A549 (cell line): Measurements from ENCODE around the gene DDX27. TPM values are rescaled to one million over a fixed set of nuclear protein-coding genes. Genes with fewer than 3 reads are reported as not detected.

ENCODE experiments used
- ATAC-seq, 2 experiments: fragments of 200-7000 bp in 1 of 2; fragments of >200 bp in 1 of 2; cut with Nextera tagmentation in 1 of 2; cut with Tn5 transposase in 1 of 2; 3 replicates each; pipeline versions ENCODE4 v1.8.0 to v1.9.1; 2018 to 2020; ENCODE audit warnings: mild to moderate bottlenecking in 1 of 2, moderate library complexity in 1 of 2
- CTCF ChIA-PET: fragments of 300-600 bp; sonication (Branson Sonifier 250); formaldehyde crosslinking; extraction: SDS; loops from one replicate; lab custom pipeline; 2021; ENCODE audit warnings: antibody characterized with exemption, inconsistent platforms; lab: Yijun Ruan, JAX
- POLR2A ChIA-PET: fragments of 350-600 bp; formaldehyde crosslinking; extraction: SDS; loops from one replicate; lab custom pipeline; 2021; ENCODE audit warnings: antibody characterized with exemption, inconsistent platforms; lab: Yijun Ruan, JAX
- DNase-seq, 2 experiments: peaks; one replicate each; pipeline versions ENCODE4 v3.0.0 to v3.0.0-alpha.2; 2011 to 2016; ENCODE audit warnings: low read depth in 1 of 2, low spot score in 1 of 2
- FAIRE-seq: peaks from 2 replicates; lab custom pipeline; 2011; peaks lifted over from hg19 to GRCh38; lab: Jason Lieb, UNC
- H3K27ac ChIP-seq, 2 experiments: fragments of >200 bp; sonication (Bioruptor Twin); formaldehyde crosslinking; 3 replicates each; pipeline ENCODE4 v1.5.1; 2016 to 2017
- H3K4me1 ChIP-seq: fragments of >200 bp; sonication (Bioruptor Twin); formaldehyde crosslinking; 3 replicates; pipeline ENCODE4 v1.6.1; 2016
- H3K4me2 ChIP-seq: fragments of >200 bp; sonication (Bioruptor Twin); formaldehyde crosslinking; 3 replicates; pipeline ENCODE4 v1.6.1; 2016
- H3K4me3 ChIP-seq: fragments of >200 bp; sonication (Bioruptor Twin); formaldehyde crosslinking; 3 replicates; pipeline ENCODE4 v1.5.1; 2016
- H3K9me3 ChIP-seq: fragments of >200 bp; sonication (Bioruptor Twin); formaldehyde crosslinking; 3 replicates; pipeline ENCODE4 v1.6.1; 2016
- BHLHE40 ChIP-seq: IDR thresholded peaks from 2 replicates; pipeline ENCODE4 v1.6.1; 2012; ENCODE audit warnings: low read depth, low read length, inconsistent platforms
- CBX2 ChIP-seq: fragments of 200-600 bp; sonication (generic); IDR thresholded peaks from 2 replicates; pipeline ENCODE4 v1.6.1; 2016; ENCODE audit warnings: low read depth, mild to moderate bottlenecking, borderline replicate concordance
- CBX8 ChIP-seq: fragments of 200-600 bp; sonication (generic); IDR thresholded peaks from 2 replicates; pipeline ENCODE4 v1.6.1; 2016
- CEBPB ChIP-seq, 2 experiments: fragments of >200 bp in 1 of 2; sonication (Bioruptor Twin) in 1 of 2; formaldehyde crosslinking in 1 of 2; IDR thresholded peaks; 2 replicates each; pipeline ENCODE4 v1.6.1; 2012 to 2016
- CHD2 ChIP-seq: fragments of 150-350 bp; IDR thresholded peaks from 2 replicates; pipeline ENCODE4 v1.6.1; 2014; ENCODE audit warnings: low read length; ENCODE audit not compliant: partially characterized antibody
- CHD4 ChIP-seq: fragments of 200-600 bp; sonication (generic); IDR thresholded peaks from 2 replicates; pipeline ENCODE4 v1.6.1; 2016; ENCODE audit warnings: antibody characterized with exemption, mild to moderate bottlenecking, borderline replicate concordance
- ESRRA ChIP-seq: fragments of 150-350 bp; IDR thresholded peaks from 2 replicates; pipeline ENCODE4 v1.6.1; 2014; ENCODE audit warnings: mild to moderate bottlenecking, low read length, borderline replicate concordance
- HDAC2 ChIP-seq: fragments of 200-600 bp; sonication (generic); IDR thresholded peaks from 2 replicates; pipeline ENCODE4 v1.6.1; 2016
- HEYL ChIP-seq: fragments of 250-450 bp; sonication (Bioruptor Pico); IDR thresholded peaks from 2 replicates; pipeline ENCODE4 v1.8.0; 2021; ENCODE audit warnings: mild to moderate bottlenecking, moderate library complexity
- HOXB13 ChIP-seq: fragments of 250-450 bp; sonication (Bioruptor Pico); IDR thresholded peaks from 2 replicates; pipeline ENCODE4 v1.5.0; 2020; ENCODE audit warnings: low read depth, mild to moderate bottlenecking, moderate library complexity
- KDM1A ChIP-seq: fragments of 200-600 bp; sonication (generic); IDR thresholded peaks from 2 replicates; pipeline ENCODE4 v1.6.1; 2016; ENCODE audit warnings: low read depth, mild to moderate bottlenecking
- KDM5A ChIP-seq: fragments of 200-600 bp; sonication (generic); IDR thresholded peaks from 2 replicates; pipeline ENCODE4 v1.6.1; 2016; ENCODE audit warnings: antibody characterized with exemption, mild to moderate bottlenecking
- MAFK ChIP-seq: fragments of 450-650 bp; IDR thresholded peaks from 2 replicates; pipeline ENCODE4 v1.6.1; 2014; ENCODE audit not compliant: partially characterized antibody
- MYC ChIP-seq: IDR thresholded peaks from 2 replicates; pipeline ENCODE4 v1.6.1; 2012; ENCODE audit warnings: mild to moderate bottlenecking, inconsistent platforms, low read length, improper control_type of control experiment, borderline replicate concordance
- NFE2L2 ChIP-seq: fragments of 150-350 bp; conservative IDR thresholded peaks from 2 replicates; pipeline ENCODE4 v1.6.1; 2014; ENCODE audit warnings: low read length
- NR3C1 ChIP-seq: fragments of >200 bp; sonication (Bioruptor Twin); formaldehyde crosslinking; IDR thresholded peaks from 3 replicates; pipeline ENCODE4 v1.6.1; 2017
- PHF8 ChIP-seq: fragments of 200-600 bp; sonication (generic); IDR thresholded peaks from 2 replicates; pipeline ENCODE4 v1.6.1; 2016; ENCODE audit warnings: low read depth, mild to moderate bottlenecking, antibody characterized with exemption, moderate library complexity, borderline replicate concordance
- POLR2A ChIP-seq: IDR thresholded peaks from 2 replicates; pipeline ENCODE4 v1.6.1; 2012; ENCODE audit warnings: mild to moderate bottlenecking, low read length
- POLR2AphosphoS2 ChIP-seq: conservative IDR thresholded peaks from 2 replicates; pipeline ENCODE4 v1.6.1; 2012; ENCODE audit warnings: low read length, improper control_type of control experiment, inconsistent platforms
- RAD21 ChIP-seq, 2 experiments: fragments of >200 bp in 1 of 2; sonication (Bioruptor Twin) in 1 of 2; formaldehyde crosslinking in 1 of 2; IDR thresholded peaks in 1 of 2; conservative IDR thresholded peaks in 1 of 2; 2 replicates in 1 of 2; 3 replicates in 1 of 2; pipeline ENCODE4 v1.6.1; 2012 to 2018; ENCODE audit warnings: inconsistent platforms in 1 of 2
- RARB ChIP-seq: fragments of 250-450 bp; sonication (Bioruptor Pico); IDR thresholded peaks from 2 replicates; pipeline ENCODE4 v1.8.0; 2021; ENCODE audit warnings: mild to moderate bottlenecking, moderate library complexity
- RCOR1 ChIP-seq: fragments of 150-350 bp; IDR thresholded peaks from 2 replicates; pipeline ENCODE4 v1.6.1; 2014; ENCODE audit warnings: antibody characterized with exemption, low read length, low read depth
- SMC3 ChIP-seq: fragments of >200 bp; sonication (Bioruptor Twin); formaldehyde crosslinking; IDR thresholded peaks from 3 replicates; pipeline ENCODE4 v1.6.1; 2018; ENCODE audit warnings: inconsistent platforms
- SREBF2 ChIP-seq: fragments of 450-650 bp; IDR thresholded peaks from 2 replicates; pipeline ENCODE4 v1.6.1; 2014; ENCODE audit warnings: mild to moderate bottlenecking, moderate library complexity
- TFCP2L1 ChIP-seq: fragments of 250-450 bp; sonication (Bioruptor Pico); IDR thresholded peaks from 2 replicates; pipeline ENCODE4 v1.5.0; 2021; ENCODE audit warnings: mild to moderate bottlenecking
- ZFP36 ChIP-seq: fragments of 450-650 bp; IDR thresholded peaks from 2 replicates; pipeline ENCODE4 v1.6.1; 2014; ENCODE audit warnings: borderline replicate concordance; ENCODE audit not compliant: partially characterized antibody
- ZNF302 ChIP-seq: fragments of 250-450 bp; sonication (Bioruptor Pico); IDR thresholded peaks from 2 replicates; pipeline ENCODE4 v1.9.0; 2021; ENCODE audit warnings: inconsistent platforms, mild to moderate bottlenecking, moderate library complexity
- ZSCAN20 ChIP-seq: fragments of 250-450 bp; sonication (Bioruptor Pico); IDR thresholded peaks from 2 replicates; pipeline ENCODE4 v1.8.0; 2022; ENCODE audit warnings: mild to moderate bottlenecking, moderate library complexity
- WGBS: methylation state at CpG from one replicate; pipeline ENCODE4 v1.1.6; 2017; ENCODE audit errors: missing lambda C conversion rate; 5-methylcytosine and 5-hydroxymethylcytosine counted together
- polyA plus RNA-seq, 4 experiments: library from polyadenylated mRNA; depleted of rRNA in 3 of 4; stranded (reverse); fragments of >200 nt; fragmentation: RNase III in 1 of 4; extraction: RNeasy Plus Mini Kit Qiagen cat#74134 plus additional on column Dnase treatment in 1 of 4; gene quantifications; 2 replicates in 3 of 4; 3 replicates in 1 of 4; pipeline ENCODE4 v1.2.3, GENCODE V29; 2011 to 2017
- TF ChIP-seq, protein P1 (sequence below): fragments of 200-600 bp; sonication (generic); IDR thresholded peaks from 2 replicates; pipeline ENCODE4 v1.6.1; 2016; ENCODE audit warnings: antibody characterized with exemption, mild to moderate bottlenecking, moderate library complexity
- TF ChIP-seq, protein P2 (sequence below): IDR thresholded peaks from 2 replicates; pipeline ENCODE4 v1.6.1; 2012
- TF ChIP-seq, protein P3 (sequence below): fragments of 250-450 bp; sonication (Bioruptor Pico); IDR thresholded peaks from 2 replicates; pipeline ENCODE4 v1.5.0; 2021; ENCODE audit warnings: mild to moderate bottlenecking, moderate library complexity, borderline replicate concordance
- TF ChIP-seq, protein P4 (sequence below): fragments of 250-450 bp; sonication (Bioruptor Pico); IDR thresholded peaks from 2 replicates; pipeline ENCODE4 v1.5.0; 2020; ENCODE audit warnings: low read depth, mild to moderate bottlenecking, moderate library complexity
- TF ChIP-seq, protein P5 (sequence below): fragments of 450-650 bp; IDR thresholded peaks from 2 replicates; pipeline ENCODE4 v1.6.1; 2014; ENCODE audit warnings: antibody characterized with exemption

DDX27 gene
- polyA plus RNA-seq, 2 of the 4 experiments (the other 2 are of a cell fraction), result 69.3 TPM

DNA sequence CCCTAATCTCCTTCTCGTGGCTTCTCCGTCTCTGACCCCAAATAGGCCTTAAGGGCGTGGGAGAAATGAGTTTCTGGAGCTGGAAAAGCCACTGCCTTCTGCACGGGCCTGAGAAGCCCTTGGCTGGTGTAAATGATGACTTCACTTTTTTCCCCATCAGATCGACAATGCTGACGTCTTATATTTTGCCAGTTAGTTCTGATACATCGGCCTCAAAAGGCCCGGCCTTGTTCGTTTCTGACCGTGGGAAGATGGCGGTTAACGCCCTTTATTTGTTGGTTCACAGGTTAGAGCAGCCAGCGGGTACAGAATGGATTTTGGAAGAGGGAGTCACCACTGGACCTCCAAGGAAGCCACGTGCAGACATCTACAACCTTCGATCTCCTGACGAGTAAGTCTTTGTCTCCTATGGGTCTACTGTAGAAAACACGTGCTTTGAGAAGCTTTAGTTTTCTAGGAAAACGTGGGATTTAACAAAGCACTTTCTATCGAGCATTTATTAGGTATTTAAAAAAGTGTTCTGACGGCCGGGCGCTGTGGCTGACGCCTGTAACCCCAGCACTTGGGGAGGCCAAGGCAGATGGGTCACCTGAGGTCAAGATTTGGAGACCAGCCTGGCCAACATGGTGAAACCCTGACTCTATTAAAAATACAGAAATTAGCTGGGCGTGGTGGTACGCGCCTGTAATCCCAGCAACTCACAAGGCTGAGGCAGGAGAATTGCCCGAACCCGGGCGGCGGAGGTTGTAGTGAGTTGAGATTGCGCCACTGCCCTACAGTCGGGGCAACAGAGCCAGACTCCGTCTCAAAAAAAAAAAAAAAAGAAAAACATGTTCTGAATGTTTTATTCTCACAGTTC is 59.8 kb downstream of the DDX27 start:
- peak overlapping the region; percentile 92 for H3K4me3 ChIP-seq
- DNase-seq (peak in 1 of 2 experiments; percentile 54), ATAC-seq (peak in 1 of 2 experiments; percentile 0; a peak in 1 of 6 replicates), FAIRE-seq (no peak)
- H3K9me3 ChIP-seq, result no peaks in the 10 kb centered on the region
- H3K4me2 ChIP-seq, result peak overlapping the region; percentile 97
- peaks cover 41% of the 10 kb centered on the region for H3K4me1 ChIP-seq
- ChIA-PET POLR2A (interaction anchor here (1.1 to 2.0 kb wide), 4 partner anchors 9 to 233 kb away, joined by 3 to 26 read pairs (median 5); partner anchors contain the start of gene CSE1L), CTCF (no interaction called here)
- H3K27ac ChIP-seq, result peak overlapping the region; percentile 98
- 2% methylated on average over 33 of the region's 33 CpGs for WGBS
- TF ChIP-seq BHLHE40, result no peak
- TF ChIP-seq, protein P1, sequence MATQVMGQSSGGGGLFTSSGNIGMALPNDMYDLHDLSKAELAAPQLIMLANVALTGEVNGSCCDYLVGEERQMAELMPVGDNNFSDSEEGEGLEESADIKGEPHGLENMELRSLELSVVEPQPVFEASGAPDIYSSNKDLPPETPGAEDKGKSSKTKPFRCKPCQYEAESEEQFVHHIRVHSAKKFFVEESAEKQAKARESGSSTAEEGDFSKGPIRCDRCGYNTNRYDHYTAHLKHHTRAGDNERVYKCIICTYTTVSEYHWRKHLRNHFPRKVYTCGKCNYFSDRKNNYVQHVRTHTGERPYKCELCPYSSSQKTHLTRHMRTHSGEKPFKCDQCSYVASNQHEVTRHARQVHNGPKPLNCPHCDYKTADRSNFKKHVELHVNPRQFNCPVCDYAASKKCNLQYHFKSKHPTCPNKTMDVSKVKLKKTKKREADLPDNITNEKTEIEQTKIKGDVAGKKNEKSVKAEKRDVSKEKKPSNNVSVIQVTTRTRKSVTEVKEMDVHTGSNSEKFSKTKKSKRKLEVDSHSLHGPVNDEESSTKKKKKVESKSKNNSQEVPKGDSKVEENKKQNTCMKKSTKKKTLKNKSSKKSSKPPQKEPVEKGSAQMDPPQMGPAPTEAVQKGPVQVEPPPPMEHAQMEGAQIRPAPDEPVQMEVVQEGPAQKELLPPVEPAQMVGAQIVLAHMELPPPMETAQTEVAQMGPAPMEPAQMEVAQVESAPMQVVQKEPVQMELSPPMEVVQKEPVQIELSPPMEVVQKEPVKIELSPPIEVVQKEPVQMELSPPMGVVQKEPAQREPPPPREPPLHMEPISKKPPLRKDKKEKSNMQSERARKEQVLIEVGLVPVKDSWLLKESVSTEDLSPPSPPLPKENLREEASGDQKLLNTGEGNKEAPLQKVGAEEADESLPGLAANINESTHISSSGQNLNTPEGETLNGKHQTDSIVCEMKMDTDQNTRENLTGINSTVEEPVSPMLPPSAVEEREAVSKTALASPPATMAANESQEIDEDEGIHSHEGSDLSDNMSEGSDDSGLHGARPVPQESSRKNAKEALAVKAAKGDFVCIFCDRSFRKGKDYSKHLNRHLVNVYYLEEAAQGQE, result no peak
- peak; percentile 35 to 59; a peak in 3 of 4 replicates for TF ChIP-seq CEBPB (IDR thresholded peaks at IDR 0.05)
- TF ChIP-seq, protein P2, sequence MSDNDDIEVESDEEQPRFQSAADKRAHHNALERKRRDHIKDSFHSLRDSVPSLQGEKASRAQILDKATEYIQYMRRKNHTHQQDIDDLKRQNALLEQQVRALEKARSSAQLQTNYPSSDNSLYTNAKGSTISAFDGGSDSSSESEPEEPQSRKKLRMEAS, result peak; percentile 67
- no peak for TF ChIP-seq HDAC2
- TF ChIP-seq ZSCAN20 (CRISPR knock-in tag), result no peak
- no peak for TF ChIP-seq ESRRA
- no peak for TF ChIP-seq SREBF2
- TF ChIP-seq KDM1A, result no peak
- TF ChIP-seq HOXB13, result 0 out of 2 replicates have a peak, but pooled peaks have one; percentile 18
- TF ChIP-seq SMC3, result no peak
- TF ChIP-seq RAD21 (conservative IDR thresholded peaks at IDR 0.05 in 1 of 2, IDR thresholded peaks at IDR 0.05 in 1 of 2), result no peak
- TF ChIP-seq RARB, result 0 out of 2 replicates have a peak, but pooled peaks have one; percentile 20
- no peak for TF ChIP-seq CBX2
- no peak for TF ChIP-seq NR3C1
- peak; percentile 83 for TF ChIP-seq MAFK
- no peak for TF ChIP-seq KDM5A
- TF ChIP-seq, protein P3, sequence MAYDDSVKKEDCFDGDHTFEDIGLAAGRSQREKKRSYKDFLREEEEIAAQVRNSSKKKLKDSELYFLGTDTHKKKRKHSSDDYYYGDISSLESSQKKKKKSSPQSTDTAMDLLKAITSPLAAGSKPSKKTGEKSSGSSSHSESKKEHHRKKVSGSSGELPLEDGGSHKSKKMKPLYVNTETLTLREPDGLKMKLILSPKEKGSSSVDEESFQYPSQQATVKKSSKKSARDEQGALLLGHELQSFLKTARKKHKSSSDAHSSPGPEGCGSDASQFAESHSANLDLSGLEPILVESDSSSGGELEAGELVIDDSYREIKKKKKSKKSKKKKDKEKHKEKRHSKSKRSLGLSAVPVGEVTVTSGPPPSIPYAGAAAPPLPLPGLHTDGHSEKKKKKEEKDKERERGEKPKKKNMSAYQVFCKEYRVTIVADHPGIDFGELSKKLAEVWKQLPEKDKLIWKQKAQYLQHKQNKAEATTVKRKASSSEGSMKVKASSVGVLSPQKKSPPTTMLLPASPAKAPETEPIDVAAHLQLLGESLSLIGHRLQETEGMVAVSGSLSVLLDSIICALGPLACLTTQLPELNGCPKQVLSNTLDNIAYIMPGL, result no peak
- TF ChIP-seq CHD2, result no peak
- 0 out of 2 replicates have a peak, but pooled peaks have one; percentile 45 for TF ChIP-seq ZNF302 (CRISPR knock-in tag)
- TF ChIP-seq, protein P4, sequence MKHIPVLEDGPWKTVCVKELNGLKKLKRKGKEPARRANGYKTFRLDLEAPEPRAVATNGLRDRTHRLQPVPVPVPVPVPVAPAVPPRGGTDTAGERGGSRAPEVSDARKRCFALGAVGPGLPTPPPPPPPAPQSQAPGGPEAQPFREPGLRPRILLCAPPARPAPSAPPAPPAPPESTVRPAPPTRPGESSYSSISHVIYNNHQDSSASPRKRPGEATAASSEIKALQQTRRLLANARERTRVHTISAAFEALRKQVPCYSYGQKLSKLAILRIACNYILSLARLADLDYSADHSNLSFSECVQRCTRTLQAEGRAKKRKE (CRISPR knock-in tag), result 0 out of 2 replicates have a peak, but pooled peaks have one; percentile 5
- no peak for TF ChIP-seq CBX8
- TF ChIP-seq CHD4, result no peak
- no peak for TF ChIP-seq RCOR1
- no peak for TF ChIP-seq ZFP36
- peak; percentile 3; the same call in 1 of the 2 replicates for TF ChIP-seq PHF8
- TF ChIP-seq NFE2L2, result no peak
- TF ChIP-seq HEYL, result no peak
- TF ChIP-seq POLR2A, result no peak
- TF ChIP-seq TFCP2L1, result peak; percentile 31; the same call in 1 of the 2 replicates
- TF ChIP-seq, protein P5, sequence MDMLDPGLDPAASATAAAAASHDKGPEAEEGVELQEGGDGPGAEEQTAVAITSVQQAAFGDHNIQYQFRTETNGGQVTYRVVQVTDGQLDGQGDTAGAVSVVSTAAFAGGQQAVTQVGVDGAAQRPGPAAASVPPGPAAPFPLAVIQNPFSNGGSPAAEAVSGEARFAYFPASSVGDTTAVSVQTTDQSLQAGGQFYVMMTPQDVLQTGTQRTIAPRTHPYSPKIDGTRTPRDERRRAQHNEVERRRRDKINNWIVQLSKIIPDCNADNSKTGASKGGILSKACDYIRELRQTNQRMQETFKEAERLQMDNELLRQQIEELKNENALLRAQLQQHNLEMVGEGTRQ, result 0 out of 2 replicates have a peak, but pooled peaks have one; percentile 14
- 0 out of 2 replicates have a peak, but pooled peaks have one; percentile 16 for TF ChIP-seq POLR2AphosphoS2
- TF ChIP-seq MYC, result peak; percentile 53; the same call in 1 of the 2 replicates
